Midbrain (tissue), 1 donor: ENCODE measurements around the gene SAFB.
"Not testable (repeated sequence)": the region's sequence is repeated elsewhere in the genome, so short reads cannot be mapped to it uniquely, and the experiment has no call there.

Experiments
- DNase-seq: peaks from one replicate; lab custom pipeline; 2025; lab: John Stamatoyannopoulos, UW

Gene SAFB

GRCh38 chr19:5697022-5697889 is 74.4 kb downstream of the SAFB start:
- no peak for DNase-seq

DNA sequence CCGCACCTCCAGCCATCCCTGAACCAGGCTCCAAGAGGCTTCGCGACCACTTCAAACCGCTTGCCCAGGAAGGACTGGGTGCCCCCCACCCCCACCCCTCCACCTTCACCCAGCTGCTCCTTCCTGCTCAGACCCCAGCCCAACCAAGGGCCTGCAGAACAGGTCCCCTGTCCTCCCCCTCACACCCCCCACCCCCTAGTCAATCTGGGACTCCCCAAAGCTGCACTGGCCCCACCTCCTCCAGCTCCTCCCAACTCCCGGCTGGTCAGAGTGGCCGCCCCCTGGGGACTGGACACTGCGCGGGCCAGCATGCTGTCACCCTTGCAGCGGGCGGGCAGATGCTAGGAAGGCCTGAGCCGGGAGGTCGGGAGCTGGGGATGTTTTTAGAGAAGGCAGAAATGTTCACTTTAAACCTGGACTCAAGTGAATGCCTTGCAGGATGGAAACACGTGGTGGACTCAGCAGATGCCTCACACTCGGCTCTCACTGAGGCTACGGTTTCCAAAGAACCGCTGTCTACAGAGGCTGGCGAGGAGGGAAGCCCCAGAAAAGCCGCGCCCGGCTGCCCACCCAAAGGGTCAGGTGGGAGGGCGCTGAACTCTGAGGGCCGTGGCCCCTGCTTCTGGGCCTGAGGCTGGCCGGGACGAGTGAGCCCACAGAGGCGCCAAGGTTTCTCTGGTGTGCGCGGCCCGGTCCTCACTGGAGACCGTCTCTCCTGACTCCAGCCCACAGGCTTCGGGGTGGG is 75.2 kb downstream of the SAFB start:
- no peak for DNase-seq

DNA sequence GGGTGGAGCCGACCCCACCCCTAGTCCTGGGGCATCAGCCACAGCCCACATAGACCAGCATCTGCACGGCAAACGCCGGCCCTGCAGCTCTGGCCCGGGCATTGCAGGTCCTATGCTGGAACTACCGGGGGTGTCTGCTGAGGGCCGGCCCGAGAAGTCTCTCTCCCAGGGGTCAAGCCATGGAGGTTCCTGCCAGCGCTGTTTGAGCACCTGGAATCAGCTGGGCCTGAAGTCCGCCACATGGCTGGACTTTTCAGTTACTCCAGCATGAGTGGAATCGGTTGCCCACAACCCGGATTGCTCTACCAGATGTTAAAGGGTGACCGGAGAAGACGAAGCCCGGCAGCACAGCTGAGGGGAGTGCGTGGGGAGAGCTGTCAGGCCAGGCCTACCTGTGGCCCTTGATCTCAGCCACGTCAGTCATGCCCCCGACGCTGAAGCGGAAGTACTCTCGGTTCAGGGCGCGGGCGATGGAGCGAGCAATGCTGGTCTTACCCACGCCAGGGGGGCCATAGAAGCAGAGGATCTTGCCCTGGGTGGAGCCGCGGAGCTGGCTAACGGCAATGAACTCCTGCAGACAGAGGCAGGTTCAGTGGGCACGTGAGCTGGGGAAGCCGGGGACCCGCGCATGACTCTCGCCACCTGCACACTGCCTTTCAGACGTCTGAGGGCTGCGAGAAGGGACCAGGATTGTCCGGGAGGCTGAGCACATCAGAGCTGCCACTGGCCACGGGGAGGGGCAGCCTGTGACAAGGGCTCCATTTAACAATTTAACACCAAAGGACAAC is 75.9 kb downstream of the SAFB start:
- no peak for DNase-seq

GRCh38 chr19:5700455-5701092 is 77.7 kb downstream of the SAFB start:
- no peak for DNase-seq

- DNase-seq: not testable (repeated sequence)
Measured at GRCh38 chr19:5702053-5702410, 79.1 kb downstream of the SAFB start.

DNA sequence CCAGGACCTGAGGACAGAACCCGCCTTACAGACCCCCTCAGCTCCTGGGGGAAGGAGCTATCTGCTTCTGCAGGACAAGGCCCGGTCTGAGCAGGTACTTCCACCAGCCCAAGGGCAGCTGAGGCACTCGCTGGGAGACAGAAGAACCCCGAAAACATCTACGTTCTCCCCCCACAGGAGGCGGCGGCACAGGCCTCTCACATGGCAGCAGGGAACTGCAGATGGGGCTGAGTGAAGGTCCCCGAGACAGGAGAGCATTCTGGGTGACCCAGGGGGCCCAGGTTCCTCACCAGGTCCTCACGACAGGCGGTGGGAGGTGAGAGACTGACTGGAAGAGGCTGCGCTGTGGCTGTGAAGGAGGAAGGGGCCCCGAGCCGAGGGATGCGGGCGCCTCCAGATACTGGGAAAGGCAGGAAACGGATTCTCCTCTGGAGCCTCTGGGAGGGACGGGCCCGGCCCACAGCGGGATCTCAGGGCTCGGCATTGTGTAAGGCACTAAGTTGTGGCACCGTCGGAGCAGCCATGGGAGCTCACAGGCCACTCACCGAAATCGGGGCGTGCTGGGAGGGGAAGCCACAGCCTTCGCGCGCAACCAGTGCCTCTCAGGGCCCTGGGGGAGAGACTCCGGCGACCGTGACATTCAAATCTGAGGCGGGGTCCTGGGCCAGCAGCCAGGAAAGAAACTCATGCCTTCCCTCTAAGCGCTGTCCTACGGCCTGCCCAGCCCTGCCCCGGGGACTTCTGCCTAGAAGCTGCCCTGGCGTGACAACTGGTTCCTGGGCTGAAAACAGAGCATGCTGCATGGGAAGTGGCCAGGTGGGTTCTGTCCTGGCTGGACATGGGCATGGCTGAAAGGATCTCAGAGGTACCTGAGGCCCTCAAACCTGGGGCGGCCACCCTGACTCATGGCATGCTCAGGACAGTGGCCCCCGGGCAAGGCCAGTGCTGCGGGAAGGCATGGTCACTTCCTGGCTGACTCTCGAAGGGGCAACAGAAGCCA is 81.2 kb downstream of the SAFB start:
- DNase-seq: no peak

DNA sequence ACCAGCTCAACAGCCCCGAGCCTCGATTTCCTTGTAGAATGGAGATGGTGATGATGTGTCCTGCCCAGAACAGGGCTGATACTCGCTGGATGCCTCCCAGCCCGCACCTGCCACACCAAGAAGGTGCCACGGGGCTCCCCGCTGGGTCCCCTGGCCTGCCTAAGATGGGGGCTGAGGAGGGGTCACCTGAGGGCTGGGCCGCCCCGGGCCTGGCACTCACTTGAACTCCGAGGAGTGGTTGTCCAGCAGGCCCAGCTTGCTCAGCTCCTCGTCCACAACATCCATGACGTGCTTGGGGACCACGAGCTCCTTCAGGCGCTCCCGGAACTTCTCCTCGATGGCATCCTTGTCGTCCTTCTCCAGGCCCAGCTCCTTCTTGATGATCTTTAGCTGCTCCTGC is 82.7 kb downstream of the SAFB start:
- DNase-seq: no peak

GRCh38 chr19:5706876-5707573 is 84.1 kb downstream of the SAFB start:
- DNase-seq: no peak

DNA sequence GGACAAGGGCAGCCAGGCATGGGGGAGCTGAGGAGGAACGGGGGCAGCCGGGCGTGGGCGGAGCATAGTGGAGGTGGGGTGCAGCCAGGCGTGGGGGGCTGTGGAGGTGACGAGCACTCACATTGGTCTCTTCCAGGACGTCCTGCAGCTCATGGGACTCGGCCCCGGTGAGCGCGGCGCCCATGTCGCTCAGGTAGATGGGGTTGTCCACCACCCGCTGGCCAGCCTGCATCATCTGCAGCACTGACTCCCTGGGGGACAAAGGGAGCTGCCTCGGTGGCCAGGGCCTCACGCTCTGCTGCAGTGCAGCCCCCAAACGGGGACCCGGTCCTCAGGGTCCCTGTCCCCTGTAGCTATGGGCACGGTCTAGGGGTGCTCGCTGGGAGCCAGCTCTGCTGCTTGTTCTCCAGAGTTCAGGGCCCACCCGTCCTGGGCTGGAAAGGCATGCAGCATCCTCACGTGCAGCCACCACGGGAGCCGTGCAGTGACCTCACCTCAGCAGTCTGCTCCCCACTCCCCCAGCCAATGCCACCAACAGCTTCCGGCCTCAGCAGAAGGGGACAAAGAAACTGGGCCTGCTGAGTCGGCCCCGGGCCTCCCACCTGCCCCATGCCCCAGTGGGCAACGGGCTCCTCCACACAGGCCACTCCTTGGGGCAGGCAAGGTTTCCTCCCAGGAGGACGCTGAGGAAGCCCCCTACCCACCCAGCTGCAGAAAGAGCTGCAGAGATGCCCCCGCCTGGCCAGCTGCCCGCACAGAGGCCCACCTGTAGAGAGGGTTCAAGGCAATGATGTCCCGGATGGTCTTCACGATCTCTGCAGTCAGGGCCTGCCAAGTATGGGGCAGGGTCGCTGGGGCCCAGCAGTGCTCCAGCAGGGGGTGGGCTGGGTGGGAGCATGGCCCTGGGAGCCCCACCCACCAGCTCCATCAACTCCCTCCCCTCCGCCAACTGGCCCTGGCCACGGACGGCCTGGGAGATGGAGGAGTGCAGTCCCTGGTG is 85.0 kb downstream of the SAFB start:
- no peak for DNase-seq

- DNase-seq: no peak
Measured at GRCh38 chr19:5711025-5711424, 88.1 kb downstream of the SAFB start.

GRCh38 chr19:5711713-5712161 is 88.9 kb downstream of the SAFB start:
- no peak for DNase-seq

- no peak for DNase-seq
Measured at GRCh38 chr19:5713228-5713627, 90.3 kb downstream of the SAFB start.

- DNase-seq: no peak
Measured at GRCh38 chr19:5714816-5715215, 91.9 kb downstream of the SAFB start.

GRCh38 chr19:5717215-5717935 is 94.5 kb downstream of the SAFB start:
- DNase-seq: no peak
